H1 (cell line): ENCODE measurements around the gene FKBP5. TPM values are rescaled to one million over a fixed set of nuclear protein-coding genes. Genes with fewer than 3 reads are reported as not detected.

Source experiments
- CTCF ChIP-seq, 3 experiments: IDR thresholded peaks; 1 replicate in 2 of 3; 2 replicates in 1 of 3; pipeline versions ENCODE4 v1.5.1 to v1.6.1; 2011; ENCODE audit warnings: low read length in 3 of 3, mild to moderate bottlenecking in 3 of 3, inconsistent platforms in 2 of 3, low read depth in 1 of 3, moderate library complexity in 1 of 3; ENCODE audit not compliant: insufficient read depth in 1 of 3; ENCODE audit errors: control extremely low read depth in 1 of 3
- HDAC6 ChIP-seq: IDR thresholded peaks from one replicate; pipeline ENCODE4 v1.7.1; 2012; ENCODE audit warnings: low read depth, mild to moderate bottlenecking, inconsistent platforms, low read length, moderate library complexity
- JUN ChIP-seq: IDR thresholded peaks from 2 replicates; pipeline ENCODE4 v1.6.1; 2011; ENCODE audit warnings: low read depth, mild to moderate bottlenecking, improper control_type of control experiment, low read length
- KDM4A ChIP-seq: IDR thresholded peaks from one replicate; pipeline ENCODE4 v1.7.1; 2012; ENCODE audit warnings: low read depth, mild to moderate bottlenecking, moderate library complexity, low read length, inconsistent platforms; ENCODE audit not compliant: severe bottlenecking
- NRF1 ChIP-seq: IDR thresholded peaks from 2 replicates; pipeline ENCODE4 v1.6.1; 2011; ENCODE audit warnings: mild to moderate bottlenecking, low read depth, low read length, improper control_type of control experiment
- POLR2A ChIP-seq, 2 experiments: IDR thresholded peaks; 1 replicate in 1 of 2; 2 replicates in 1 of 2; pipeline ENCODE4 v1.6.1; 2011; ENCODE audit warnings: low read depth in 2 of 2, low read length in 2 of 2, mild to moderate bottlenecking in 2 of 2; ENCODE audit errors: control extremely low read depth in 1 of 2
- SP2 ChIP-seq: IDR thresholded peaks from 2 replicates; pipeline ENCODE4 v1.6.1; 2012; ENCODE audit warnings: mild to moderate bottlenecking, low read length, inconsistent platforms
- polyA plus RNA-seq, 7 experiments: library from polyadenylated mRNA; depleted of rRNA in 3 of 7; stranded (reverse) in 5 of 7; unstranded in 2 of 7; fragments of >200 nt in 5 of 7; fragments of 200-250 nt in 2 of 7; gene quantifications; 1 replicate in 5 of 7; 2 replicates in 1 of 7; 4 replicates in 1 of 7; pipeline versions ENCODE4 v1.2.1 to v1.2.3, GENCODE V29; 2011 to 2013; ENCODE audit warnings: missing spikeins in 2 of 7, mixed read lengths in 2 of 7
- total RNA-seq: library from RNA; stranded (reverse); fragmentation: NEBNext Ultra II Directional; extraction: Animal tissue kit (Norgen Biotek cat#: 25700); gene quantifications from 2 replicates; pipeline ENCODE4 v1.2.1, GENCODE V29; 2021

Gene FKBP5
- total and polyA plus RNA-seq, 2 of the 8 experiments (the other 6 are each of a cell fraction or from before 2014, with no cell fraction given) = 14.3 to 40.4 TPM

DNA sequence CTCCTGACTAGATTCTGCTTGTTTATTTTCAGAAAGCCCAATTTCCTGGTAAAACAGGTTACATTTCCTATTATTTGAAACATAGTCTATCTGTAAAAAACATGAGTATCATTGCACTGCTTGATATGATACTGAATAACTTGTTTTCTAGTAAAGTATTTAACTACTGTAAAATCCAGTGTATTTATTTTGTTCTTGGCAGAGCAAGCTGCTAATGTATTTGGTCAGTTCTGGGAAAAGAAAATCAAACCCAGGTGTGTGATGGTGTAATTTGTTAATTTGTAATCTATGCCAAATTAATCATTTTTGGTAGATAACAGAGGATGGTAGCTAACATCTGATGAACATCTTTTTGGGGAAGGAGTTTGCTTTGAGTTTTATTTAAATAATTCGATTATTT lies 50.8 kb downstream of the FKBP5 start (continued):
- no peak for TF ChIP-seq NRF1
- no peak for TF ChIP-seq KDM4A
- no peak for TF ChIP-seq POLR2A (IDR thresholded peaks at IDR 0.05; ENCODE audit: control extremely low read depth in 1 of 2, low read depth in 2 of 2, low read length in 2 of 2)
- no peak for TF ChIP-seq HDAC6
- no peak for TF ChIP-seq SP2
- no peak for TF ChIP-seq CTCF (IDR thresholded peaks at IDR 0.05; ENCODE audit: control extremely low read depth in 1 of 3, insufficient read depth in 1 of 3, low read depth in 1 of 3, low read length in 3 of 3)
- TF ChIP-seq JUN = no peak
